NB4 (cell line): Measurements from ENCODE around the gene ARHGAP30.

Experiments used
- POLR2A ChIP-seq: IDR thresholded peaks from 2 replicates; pipeline ENCODE4 v1.6.1; 2011; ENCODE audit warnings: mild to moderate bottlenecking; ENCODE audit not compliant: insufficient read length; ENCODE audit errors: extremely low read depth
- TF ChIP-seq, protein P1 (sequence below): IDR thresholded peaks from one replicate; pipeline ENCODE4 v1.5.1; 2012; ENCODE audit warnings: low read depth, low read length

DNA sequence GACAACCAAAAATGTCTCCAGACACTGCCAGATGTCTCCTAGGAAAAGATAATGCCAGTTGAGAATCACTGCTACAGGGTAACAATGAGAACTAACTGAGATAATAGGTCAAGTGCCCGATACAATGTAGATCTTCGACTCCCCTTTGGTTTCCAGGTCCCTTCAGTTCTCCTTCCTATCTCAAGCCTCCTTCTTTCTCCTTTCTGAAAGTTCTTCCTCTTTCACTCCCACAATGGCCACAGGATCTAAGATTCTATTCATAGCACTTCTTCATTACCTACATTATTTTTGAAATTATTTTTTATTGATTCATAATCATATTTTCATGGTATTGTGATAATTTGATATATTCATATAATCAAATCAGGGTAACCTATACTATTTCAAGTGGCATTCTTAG is 41.8 kb upstream of the ARHGAP30 start:
- TF ChIP-seq, protein P1, sequence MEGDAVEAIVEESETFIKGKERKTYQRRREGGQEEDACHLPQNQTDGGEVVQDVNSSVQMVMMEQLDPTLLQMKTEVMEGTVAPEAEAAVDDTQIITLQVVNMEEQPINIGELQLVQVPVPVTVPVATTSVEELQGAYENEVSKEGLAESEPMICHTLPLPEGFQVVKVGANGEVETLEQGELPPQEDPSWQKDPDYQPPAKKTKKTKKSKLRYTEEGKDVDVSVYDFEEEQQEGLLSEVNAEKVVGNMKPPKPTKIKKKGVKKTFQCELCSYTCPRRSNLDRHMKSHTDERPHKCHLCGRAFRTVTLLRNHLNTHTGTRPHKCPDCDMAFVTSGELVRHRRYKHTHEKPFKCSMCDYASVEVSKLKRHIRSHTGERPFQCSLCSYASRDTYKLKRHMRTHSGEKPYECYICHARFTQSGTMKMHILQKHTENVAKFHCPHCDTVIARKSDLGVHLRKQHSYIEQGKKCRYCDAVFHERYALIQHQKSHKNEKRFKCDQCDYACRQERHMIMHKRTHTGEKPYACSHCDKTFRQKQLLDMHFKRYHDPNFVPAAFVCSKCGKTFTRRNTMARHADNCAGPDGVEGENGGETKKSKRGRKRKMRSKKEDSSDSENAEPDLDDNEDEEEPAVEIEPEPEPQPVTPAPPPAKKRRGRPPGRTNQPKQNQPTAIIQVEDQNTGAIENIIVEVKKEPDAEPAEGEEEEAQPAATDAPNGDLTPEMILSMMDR: no peak
- no peak for TF ChIP-seq POLR2A
